ENCODE data around the gene UFD1.
"Not testable (repeated sequence)": the region's sequence is repeated elsewhere in the genome, so short reads cannot be mapped to it uniquely, and the experiment has no call there.

UFD1 gene

DNA sequence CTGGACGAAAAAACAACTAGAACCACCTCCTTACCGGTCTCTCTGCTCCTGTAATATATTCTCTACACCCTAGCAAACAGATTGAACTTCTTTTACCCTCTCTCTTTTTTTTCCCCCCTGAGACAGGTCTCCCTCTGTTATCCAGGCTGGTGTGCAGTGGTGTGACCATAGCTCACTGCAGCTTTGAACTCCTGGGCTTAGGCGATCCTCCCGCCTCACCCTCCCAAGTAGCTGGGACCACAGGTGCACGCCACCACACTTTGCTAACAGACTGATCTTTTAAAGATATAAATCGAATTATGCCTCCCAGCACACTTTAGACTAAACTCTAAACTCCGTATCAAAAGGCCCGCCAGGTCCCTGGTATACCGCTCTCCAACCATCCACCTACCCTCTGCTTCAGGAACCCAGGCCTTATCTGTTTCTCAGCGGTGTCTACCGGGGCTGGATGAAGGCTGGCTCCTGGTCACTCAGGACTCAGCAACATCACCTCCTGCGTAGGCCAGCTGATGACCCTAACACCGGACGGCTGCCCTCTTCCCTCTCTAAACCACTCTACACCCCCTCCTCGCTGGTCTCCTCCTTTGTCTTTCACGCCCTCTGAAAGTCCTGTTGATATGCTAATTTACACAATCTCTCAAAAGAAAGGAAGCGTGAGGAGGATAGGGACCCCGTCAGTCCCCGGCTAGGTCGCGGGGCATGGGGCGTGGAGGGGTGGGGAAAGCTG, 32.2 kb downstream of the UFD1 start:
- no peak for DNase-seq

DNA sequence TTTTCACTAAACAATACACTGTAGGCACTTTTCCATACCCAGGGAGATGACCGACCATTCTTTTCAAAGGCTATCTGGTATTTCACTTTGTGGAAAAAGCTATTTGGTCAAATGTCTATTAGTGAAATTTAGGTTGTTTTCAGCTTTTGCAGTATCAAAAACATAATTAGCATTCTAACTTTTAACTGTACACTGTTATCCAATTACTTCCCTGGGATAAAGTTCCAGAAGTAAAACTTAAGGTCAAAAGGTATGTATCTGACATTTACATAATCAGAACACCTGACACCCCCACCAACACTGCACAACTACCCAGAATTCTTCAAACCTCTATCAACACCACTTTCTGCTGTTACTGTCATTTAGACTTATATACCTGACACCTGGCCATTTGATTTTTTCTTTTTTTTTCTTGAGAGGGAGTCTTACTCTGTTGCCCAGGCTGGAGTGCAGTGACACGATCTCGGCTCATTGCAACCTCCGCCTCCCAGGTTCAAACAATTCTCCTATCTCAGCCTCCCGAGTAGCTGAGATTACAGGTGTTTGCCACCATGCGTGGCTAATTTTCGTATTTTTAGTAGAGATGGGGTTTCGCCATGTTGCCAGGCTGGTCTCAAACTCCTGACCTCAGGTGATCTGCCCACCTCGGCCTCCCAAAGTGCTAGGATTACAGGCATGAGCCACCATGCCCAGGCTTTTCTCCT, 33.6 kb downstream of the UFD1 start:
- DNase-seq, result not testable (repeated sequence)

DNA sequence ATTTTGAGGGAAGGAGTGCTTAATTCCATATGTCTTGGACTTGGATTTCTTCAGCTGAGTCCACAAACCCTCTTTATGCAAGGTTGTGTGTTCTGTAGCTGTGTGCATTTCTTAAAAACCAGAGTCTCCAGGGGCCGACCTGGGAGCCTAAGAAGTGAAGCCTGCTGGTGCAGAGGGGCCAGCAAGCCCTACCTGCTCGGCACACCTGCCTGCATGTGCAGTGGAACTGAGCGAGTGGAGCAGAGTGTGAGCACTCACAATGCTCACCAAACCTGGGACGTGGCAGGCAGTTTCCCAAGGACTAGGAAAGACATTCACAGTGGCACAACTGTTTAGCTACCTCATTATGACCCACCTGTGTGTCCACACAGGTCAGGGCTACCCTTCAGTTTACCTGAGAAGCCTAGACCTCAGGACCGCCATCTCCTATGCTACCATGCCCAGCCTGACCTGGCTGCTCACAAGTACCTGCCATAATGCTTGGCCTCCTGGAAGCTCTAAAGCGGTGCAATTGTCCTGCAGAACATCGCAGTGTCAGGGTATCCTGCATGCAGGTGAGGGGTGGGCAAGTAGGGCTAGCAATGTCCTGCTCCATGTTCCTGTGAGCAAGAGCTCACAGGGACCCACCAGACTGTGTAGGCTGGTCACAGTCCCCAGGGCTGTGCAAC, 35.3 kb downstream of the UFD1 start:
- DNase-seq, result no peak

DNA sequence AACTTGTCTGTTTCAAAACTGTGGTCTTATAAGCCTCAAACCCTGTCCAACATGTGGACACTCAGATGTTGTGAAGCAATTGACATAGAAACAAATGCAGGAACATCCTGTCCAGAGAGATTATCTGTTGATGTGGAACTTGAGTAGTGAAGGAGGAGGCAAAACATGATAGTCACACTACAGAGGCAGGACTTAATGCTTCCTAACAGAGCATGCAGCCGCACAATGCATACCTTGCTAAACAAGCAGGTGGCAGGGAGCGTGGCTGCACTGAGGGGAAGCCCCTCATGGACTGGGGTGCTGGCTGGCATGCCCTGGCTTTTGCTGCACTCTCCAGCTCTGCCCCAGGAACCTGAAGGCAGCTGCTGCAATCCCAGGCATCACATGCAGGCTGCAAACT, 36.8 kb downstream of the UFD1 start:
- DNase-seq, result no peak

DNA sequence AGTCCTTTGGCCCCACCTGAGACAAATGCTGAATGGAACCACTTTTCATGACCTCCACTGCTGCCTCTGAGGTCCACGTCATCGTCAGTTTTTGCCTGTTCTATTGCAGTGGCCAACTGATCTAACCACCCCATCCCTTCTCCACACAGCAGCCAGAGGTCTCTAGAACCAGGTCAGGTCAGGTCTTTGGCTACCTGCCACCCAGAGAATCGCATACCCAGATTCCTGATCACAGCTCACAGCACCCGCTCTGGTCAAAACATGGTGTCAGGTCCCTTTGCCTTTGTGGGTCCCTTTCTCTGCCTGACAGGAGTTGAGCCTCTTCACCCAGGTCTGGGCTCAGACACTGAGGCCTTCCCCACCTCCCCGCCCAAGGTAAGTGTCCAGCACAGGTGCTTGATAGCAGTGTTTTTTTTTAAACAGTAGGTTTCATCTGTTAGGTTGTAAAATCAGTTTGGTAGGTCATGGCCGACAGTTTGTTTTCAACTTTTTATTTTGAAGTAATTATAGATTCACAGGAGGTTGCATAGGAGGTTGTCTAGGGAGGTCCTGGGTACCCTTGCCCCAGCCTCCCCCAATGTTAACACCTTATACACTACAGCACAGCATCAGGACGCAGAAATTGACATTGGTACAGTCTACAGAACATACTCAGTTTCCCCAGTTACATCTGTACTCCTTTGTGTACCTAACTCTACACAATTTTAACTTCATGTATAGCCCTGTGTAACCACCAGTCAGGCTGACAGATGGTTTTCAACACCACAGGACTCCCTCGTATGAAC, 38.4 kb downstream of the UFD1 start:
- no peak for DNase-seq

DNA sequence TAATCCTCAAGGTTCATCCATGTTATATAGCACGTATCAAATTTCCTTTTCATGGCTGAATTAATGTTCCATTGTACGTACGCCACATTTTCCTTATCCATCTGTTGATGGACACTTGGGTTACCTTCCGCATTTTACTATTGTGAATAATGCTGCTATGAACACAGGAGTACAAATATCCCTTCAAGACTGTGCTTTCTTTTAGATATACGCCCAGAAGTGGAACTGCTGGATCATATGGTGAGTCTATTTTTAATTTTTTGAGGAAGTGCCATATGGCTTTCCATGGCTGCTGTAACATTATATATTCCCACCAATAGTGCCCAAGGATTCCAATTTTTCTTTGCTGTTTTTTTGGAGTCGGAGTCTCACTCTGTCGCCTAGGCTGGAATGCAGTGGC, 40.7 kb downstream of the UFD1 start:
- no peak for DNase-seq

DNA sequence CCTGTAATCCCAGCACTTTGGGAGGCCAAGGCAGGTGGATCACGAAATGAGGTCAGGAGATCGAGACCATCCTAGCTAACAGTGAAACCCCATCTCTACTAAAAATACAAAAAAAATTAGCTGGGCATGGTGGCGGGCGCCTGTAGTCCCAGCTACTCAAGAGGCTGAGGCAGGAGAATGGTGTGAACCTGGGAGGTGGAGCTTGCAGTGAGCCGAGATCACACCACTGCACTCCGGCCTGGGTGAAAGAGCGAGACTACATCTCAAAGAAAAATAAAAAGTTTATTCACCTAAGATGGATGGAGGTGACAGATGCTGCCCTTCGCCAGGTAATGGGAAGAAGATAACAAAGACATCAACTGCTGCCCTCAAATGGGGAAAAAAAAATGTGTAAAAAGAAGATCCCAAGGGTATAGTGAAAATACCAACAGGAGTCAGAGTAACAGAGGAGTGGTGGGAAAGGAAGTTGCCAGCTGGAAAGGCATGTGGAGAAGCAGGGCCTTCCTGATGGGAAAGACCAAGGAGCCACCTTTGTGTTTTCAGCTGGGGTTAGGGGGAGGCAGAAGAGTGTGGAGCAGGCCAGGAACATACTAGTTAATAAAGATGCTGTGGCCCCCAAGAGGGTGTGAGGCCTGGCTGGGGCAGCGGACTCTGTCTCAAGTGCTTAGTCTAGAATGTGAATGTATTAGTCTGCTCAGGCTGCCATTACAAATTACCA, 42.4 kb downstream of the UFD1 start:
- not testable (repeated sequence) for DNase-seq

DNA sequence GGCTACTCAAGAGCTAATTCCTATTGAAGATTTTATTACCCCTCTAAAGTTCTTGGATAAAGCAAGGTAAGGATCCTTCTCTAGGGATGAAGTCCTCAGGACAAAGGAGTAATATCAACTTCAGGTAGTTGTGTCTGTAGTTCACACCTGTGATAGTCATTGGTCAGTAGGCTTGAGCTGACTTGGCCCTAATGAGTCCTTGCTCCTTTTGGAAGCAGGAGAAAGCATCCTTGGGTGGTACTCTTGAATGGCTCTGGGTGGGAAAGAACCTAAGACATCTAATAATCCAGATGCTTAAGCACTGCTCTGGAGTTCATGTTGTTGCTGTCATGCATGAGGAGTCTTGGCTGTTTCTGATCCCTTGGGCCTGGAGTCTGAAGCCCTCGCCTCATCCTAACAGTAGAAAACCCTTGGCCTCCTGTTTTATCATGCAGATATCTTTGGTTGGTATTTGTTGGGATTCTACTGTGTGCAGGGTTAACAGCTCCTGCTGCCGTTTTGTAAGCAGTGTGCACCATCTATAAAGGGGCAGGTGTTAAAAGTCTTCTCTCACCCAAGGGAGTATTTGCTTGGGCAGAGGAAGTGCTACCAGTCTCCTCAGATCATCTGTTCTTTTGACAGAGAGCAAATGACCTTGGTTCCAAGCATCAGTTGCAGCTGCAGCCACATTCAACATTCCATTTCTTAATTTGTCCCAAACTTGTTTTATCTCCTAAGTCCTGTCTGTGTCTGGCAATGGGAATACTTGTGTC, 44.0 kb downstream of the UFD1 start:
- DNase-seq, result no peak

DNA sequence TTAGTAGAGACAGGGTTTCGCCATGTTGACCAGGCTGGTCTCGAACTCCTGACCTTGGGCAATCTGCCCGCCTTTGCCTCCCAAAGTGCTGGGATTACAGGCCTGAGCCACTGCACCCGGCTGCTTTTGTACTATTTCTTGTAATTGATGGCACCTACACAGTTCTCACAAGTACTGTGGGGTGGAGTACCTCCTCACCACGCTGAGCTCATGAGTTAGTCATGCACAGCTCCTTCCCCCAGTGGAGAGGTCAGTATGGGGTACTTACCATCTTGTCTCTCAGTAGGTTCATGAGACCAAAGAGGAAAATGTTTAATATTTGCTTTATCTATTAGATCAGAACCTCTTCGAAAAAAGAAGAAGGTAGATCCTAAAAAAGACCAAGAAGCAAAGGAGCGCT, 44.6 kb downstream of the UFD1 start:
- DNase-seq, result no peak

DNA sequence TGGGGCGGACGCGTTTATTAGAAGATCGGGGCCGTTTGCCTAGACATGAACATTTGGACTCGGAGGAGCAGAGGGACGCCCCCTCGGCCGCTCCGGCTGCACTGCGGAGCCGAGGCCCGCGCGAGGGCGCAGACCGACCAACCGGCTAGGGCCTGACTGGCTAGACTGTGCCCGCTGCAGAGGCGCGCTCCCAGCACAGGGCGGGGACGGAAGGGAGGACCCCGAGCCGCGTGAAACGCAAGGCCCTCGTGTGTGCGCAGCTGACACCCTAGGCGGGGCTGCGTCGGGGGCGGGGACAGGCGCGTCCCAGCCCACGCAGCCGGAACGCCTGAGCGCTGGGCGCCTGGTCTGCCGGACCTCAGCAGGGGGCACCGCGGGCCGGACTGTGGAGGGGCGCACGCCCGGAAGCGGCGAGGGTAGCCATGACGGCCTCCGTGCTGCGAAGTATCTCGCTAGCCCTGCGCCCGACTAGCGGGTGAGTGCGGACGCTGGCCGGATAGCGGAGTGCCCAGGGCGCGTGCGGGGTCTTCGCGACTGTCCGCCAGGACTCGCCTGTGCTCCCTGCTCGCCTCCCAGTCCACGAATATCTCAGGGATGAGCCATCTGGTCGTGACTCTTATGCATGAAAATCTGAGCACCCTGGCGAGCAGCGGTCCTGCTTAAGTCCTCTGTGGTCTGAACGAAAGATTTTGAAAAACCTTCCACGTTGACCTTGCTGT, 46.7 kb downstream of the UFD1 start, which contains the start of gene MRPL40:
Gene MRPL40, plus strand, starts transcription at position 413 of the 719 bp plus-strand sequence. Its CDS starts 10 bp downstream, at position 423.
- peak; percentile 98 for DNase-seq

DNA sequence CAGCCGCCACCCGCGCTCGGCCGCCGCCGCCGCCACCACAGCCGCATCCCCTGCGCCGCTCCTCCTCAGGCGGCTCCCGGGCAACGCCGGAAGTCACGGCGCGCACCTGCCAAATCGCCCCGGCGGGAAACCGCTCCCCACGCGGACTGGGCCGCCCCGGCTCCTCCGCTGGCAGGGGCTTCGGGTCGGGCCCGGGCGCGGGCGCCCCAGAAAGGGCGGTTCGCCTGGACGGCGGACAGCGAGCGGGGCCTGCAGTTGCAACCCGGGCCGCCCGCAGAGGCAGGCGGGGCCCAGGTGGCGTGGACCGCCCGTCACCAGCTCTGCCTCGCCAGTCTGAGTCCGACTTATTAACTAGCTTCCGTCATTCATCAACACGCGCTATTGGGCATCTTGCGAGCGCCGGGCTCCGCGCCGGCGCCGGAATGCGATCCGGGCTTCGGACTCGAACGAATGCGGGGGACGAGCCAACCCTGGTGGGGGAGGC, 47.3 kb downstream of the UFD1 start, which contains the start of gene HIRA:
Gene HIRA, minus strand, starts transcription at position 85 of the 484 bp plus-strand sequence. CDS start 257 bp downstream, outside the sequence.
- peak; percentile 88 for DNase-seq

DNA sequence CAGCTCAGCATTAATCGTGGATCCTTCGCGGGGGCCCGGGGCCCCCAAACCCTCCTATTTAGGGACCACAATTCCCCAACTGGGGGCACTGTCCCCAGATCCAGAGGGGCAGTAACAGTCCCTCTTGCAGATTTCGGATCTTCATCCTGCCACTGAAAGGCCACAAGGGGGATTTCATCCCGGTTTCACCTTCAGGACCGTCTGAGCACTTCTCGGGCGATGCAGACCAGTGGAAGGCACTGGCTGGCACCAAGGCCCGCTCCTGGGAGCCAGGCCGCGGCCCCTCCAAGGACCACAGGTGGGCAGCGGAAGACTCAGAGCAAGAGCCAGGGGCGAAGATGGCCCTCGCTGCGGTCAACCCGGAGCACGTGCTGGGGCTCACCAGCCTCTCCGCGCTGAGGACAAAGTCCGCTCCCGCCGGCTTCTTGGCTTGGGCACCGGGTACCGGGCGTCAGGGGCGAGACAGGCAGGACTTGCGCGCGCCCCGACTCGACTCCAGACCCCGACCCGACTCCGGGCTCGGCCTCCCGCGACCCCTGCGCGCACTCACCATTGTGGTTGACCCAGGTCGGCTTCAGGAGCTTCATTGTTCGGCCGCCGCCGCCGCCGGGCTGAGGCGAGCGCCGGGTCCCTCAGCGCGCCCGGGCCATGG, 48.0 kb downstream of the UFD1 start:
- DNase-seq, result peak; percentile 56

DNA sequence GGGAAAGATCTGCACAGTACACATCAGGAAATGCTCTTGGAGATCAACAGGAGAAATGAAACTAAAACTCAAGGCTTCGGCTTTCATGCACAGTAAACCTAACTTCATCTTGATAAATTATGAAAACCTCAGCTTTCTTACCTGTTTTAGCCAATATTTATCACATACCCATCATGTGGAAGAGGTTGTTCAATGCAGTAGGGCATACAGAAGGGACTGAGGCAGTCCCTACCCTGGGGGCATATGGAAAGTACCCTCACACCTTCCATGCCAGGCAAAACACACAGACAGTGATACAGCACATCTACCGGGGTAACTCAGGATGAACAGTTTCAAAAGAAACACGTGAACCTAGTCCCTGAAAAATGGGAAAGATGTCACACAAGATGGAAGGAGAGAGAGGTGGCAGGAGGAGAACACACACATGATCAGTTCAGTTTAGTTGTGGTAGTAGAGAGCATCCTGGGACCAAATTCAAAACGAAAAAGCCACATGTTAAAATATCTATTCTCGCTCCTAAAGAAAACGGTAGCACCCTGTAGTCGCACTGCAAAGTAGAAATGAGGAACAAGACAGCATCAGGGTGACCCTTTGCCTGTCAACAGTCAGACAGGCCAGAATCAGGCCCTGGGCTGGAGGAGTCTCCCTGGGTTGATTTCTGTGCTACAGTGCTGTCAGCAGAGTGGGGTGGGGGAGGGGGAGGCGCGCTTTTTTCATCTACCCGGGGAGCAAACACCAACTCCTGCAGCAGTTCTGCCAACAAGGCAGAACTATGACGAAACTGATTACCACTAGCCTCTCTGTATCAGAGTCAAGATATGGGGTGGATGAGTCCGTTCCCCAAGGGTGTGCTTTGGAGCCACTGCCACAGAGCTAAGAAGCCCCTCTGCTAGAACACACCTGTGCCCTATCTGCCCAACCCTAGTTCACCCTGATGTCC, 48.8 kb downstream of the UFD1 start:
- DNase-seq, result peak; percentile 87

DNA sequence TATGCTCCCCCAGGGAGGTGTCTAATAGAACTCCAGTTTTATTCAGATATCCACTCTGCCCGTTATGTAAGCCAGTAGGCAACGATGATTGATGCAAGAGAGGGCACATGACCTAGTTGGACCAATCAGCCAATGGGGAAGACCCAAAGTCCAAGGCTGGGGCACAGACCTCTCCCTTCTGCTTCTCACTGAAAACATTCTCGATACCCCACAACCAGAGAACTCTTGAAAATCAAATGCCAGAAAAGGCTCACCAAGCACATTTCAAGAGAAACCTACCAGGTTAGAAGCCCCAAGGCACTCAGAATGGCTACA, 54.9 kb downstream of the UFD1 start:
- no peak for DNase-seq

DNA sequence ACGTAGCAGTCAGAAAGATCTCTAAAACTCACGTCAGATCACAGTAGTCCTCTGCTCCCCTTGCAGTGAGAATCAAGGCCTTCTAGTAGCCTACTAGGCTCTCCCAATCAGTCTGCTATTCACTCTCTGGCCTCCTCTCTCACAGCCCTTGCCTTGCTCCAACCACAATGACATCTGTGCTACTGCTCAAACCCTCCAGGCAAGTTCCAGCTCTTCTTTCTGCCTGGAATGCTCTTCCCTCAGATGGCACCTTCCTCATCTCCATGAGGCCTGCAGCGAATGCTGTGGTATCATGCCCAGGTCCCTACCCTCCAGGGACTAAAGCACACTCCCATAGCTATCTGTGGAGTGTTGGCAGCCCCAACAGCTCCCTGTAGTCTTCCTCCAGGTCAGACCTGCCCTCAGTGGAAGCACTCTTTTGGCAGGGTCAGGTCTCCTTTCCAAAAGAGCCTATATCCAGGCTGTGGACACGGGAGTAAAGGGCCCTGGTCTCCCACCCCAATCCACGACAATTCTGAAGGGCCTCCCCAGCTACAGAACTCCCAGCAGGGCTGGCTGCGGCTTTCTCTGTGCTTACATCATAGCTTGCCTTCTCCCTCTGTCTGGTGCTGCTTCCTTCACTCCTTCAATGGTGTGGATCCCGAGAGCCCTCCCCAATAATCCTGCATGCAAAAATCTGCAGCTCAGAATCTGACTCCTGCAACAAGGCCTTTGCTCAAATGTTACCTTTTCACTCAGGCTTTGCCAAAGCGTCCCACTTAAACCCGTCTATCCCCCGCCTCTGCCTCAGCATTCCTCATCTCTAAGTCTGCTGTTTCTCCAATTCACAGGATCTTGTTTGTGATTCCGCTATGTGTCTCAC, 56.3 kb downstream of the UFD1 start:
- DNase-seq, result peak; percentile 19

DNA sequence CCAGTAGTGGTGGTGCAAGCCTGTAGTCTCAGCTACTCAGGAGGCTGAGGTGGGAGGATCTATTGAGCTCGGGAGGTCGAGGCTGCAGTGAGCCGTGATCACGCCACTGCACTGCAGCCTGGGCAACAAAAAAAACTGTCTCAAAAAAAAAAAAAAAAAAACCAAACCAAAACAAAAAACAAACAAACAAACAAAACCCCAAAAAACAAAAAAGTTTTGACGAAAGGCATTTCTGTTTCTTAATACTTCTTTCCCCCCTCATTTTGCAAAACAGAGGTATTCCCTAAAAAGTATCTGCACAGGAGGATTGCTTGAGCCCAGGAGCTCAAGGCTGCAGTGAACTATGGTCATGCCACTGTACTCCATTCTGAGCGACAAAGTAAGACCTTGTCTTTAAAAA, 58.7 kb downstream of the UFD1 start:
- no peak for DNase-seq

DNA sequence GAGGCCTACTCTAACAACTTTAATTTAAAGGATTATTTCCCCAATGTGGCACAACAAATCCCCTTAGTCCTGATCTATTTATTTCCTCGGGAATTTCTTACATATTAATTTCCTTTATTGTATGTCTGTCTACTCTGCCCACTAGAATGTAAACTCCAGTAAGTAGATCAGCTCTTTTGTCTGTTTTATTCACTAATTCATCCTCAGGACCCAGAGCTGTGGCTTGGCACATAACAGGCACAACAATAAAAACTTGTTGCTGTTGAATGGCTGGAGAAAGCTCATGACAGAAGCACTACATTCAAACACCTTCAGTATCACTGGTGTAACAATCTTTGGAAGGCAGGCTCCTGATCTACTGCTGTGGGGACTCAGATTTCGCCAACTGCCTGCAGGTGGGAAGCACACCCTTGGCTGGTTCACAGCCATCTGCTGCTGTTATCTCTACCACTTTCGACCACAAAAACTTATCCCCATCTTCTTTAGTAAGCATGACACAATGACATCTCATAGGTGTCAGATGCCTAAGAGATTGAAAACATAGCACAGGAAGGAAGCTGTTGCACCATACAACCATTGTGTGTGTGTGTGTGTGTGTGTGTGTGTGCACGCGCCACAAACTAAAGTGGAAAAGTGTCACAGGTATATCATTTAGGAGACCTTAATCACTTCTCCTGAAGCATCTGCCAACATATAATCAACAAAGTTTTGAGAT, 59.4 kb downstream of the UFD1 start:
- DNase-seq, result peak; percentile 92

Data from hematopoietic multipotent progenitor cell treated with erythropoietin and hydrocortisone succinate and interleukin-3 and kit ligand, for 4 days (in vitro differentiated cells).